HG03439 (cell line): Measurements from ENCODE around the gene ZW10.
"Not testable (repeated sequence)": the region's sequence is repeated elsewhere in the genome, so short reads cannot be mapped to it uniquely, and the experiment has no call there.

Source experiments
- ATAC-seq: cut with Tn5 transposase; IDR thresholded peaks from one replicate; pipeline ENCODE4 v1.9.1; 2021; ENCODE audit warnings: mild to moderate bottlenecking, moderate library complexity; ENCODE audit not compliant: unreplicated experiment

The ZW10 gene, protein sequence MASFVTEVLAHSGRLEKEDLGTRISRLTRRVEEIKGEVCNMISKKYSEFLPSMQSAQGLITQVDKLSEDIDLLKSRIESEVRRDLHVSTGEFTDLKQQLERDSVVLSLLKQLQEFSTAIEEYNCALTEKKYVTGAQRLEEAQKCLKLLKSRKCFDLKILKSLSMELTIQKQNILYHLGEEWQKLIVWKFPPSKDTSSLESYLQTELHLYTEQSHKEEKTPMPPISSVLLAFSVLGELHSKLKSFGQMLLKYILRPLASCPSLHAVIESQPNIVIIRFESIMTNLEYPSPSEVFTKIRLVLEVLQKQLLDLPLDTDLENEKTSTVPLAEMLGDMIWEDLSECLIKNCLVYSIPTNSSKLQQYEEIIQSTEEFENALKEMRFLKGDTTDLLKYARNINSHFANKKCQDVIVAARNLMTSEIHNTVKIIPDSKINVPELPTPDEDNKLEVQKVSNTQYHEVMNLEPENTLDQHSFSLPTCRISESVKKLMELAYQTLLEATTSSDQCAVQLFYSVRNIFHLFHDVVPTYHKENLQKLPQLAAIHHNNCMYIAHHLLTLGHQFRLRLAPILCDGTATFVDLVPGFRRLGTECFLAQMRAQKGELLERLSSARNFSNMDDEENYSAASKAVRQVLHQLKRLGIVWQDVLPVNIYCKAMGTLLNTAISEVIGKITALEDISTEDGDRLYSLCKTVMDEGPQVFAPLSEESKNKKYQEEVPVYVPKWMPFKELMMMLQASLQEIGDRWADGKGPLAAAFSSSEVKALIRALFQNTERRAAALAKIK

DNA sequence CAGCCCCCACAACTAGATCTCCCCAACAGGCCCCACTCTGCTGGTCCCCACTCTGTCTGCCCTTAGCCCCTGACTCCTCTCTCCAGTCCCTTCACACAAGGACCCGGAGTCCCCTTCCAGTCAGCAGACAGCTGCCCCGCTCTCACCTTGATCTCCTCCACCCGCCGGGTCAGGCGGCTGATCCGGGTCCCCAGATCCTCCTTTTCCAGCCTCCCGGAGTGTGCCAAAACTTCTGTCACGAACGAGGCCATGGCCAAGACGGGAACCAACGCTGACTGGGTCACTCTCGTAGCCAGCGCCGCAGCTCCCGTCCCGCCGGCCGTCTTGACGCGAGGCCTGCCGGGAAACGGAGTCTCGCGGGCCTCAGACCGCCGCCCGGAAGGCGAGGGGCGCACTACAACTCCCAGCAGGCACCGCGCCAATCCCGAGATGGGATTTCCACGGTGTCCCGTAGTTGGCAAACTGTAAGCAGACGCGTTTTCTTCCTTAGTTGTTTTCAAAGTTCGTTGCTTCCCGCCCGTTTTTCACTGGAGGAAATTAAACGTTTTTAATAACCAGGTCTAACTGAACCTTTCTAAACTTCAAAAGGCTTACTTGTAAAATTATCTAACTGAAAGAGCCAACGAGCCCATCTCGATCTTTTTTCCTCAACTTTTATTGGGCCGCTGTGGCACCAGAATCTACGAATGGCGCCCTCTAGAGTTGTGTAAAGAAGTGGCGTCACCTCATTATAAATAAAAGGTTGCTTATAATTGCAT lies at the start of gene ZW10:
ZW10 (minus strand) TSS at position 277 of the 758 bp plus-strand sequence; CDS start at position 251, 26 bp downstream.
- ATAC-seq: peak; percentile 97

DNA sequence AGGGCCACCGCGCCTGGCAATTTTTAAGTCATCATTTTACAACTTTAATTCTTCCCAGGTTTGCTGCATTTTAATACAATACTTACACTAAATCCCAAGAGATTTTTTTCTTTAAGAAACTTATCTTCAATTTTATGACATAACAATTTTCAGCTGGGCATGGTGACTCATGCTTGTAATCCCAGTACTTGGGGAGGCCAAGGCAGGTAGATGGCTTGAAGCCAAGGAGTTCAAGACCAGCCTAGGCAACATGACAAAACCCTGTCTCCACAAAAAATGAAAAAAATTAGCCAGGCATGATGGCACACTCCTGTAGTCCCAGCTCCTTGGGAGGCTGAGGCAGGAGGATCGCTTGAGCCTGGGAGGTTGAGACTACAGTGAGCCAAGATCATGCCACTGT lies 44.9 kb upstream of the ZW10 start:
- no peak for ATAC-seq

GRCh38 chr11:113817626-113818025 lies 44.1 kb upstream of the ZW10 start:
- no peak for ATAC-seq

DNA sequence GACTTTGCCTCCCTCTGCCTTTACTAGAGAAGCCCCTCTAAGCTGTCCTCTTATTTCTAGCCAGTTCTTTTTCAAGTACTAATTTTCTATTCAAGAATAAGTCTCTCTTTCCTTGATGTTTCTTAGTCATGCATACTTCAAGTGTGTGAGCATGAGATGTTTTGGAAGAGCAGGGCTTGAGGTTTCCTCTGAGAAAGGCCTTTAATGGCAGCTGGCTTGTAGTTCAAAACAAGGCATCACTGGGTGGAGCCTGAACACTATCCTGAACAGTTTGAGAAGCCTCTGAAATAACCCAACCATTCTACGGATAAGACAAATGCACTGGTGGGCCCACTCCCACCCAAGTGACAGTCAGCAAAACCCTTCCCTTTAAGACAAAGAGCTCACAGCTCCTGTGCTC lies 43.7 kb upstream of the ZW10 start:
- ATAC-seq: no peak

DNA sequence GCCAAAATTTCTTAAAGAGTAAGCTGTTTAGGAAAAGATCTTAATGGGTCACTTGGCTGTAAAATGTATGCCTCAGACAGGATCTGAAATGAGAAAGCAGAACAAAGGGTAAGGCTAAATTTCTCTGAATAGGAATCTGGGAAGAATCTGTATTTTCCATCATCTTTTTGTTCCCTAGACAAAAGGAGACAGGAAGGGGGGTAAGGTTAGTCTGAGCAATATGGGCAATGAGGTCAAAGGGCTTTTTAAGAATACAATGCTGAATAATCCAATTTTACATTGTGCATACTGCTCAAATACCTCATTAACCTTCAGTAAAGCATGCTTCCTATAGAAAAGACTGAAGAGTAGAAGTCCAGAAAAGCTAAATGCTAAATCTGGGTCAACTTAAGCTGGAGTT lies 40.7 kb upstream of the ZW10 start:
- no peak for ATAC-seq

DNA sequence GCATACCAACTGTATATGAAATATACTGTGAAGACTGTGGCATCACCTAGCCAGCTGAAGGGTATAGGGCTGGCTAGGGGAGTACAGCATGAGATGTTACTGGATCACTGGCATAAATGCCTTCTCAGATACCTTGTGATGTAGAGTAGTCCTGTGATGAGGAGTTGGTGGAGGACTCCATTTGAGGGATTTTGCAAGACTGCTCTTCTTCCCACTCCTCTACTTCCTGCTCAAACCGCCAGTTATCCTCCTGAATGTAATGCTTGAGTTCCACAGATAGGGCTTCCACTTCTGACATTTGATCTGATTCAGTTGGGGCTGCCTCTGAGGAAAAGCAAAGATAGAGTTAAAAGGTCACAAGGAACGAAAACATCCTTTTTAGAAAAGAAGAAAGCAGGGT lies 35.4 kb upstream of the ZW10 start:
- no peak for ATAC-seq

- ATAC-seq: no peak
Observed at GRCh38 chr11:113806406-113806805, 32.9 kb upstream of the ZW10 start.

- no peak for ATAC-seq
Observed at GRCh38 chr11:113805640-113806039, 32.1 kb upstream of the ZW10 start.

GRCh38 chr11:113802621-113803020 lies 29.1 kb upstream of the ZW10 start:
- ATAC-seq: no peak

- no peak for ATAC-seq
Observed at GRCh38 chr11:113796663-113797259, 23.3 kb upstream of the ZW10 start.

DNA sequence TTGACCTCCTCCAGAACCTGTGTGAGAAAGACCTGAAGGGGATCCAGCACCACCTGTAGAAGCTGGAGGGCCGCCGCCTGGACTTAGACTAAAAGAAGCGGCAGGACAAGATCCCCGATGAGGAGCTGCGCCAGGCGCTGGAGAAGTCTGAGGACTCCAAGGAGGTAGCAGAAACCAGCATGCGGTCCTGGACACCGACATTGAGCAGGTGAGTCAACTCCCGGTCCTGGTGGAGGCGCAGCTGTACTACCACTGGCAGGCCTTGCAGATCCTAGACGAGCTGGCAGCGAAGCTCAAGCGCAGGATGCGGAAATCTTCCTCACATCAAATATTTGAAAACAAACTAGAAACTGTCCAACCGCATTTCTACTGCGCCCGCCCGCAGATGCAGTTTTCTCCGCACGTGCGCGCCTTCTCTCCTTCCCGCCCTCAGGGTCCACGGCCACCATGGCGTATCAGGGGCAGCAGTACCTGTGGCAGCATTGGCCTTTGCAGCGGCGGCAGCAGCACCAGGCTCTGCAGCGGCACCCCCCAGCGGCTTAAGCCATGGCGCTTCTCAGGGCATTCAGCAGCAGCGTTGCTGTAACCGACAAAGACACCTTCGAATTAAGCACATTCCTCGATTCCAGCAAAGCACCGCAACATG lies 16.3 kb upstream of the ZW10 start:
- no peak for ATAC-seq

GRCh38 chr11:113789016-113789415 lies 15.5 kb upstream of the ZW10 start:
- not testable (repeated sequence) for ATAC-seq

DNA sequence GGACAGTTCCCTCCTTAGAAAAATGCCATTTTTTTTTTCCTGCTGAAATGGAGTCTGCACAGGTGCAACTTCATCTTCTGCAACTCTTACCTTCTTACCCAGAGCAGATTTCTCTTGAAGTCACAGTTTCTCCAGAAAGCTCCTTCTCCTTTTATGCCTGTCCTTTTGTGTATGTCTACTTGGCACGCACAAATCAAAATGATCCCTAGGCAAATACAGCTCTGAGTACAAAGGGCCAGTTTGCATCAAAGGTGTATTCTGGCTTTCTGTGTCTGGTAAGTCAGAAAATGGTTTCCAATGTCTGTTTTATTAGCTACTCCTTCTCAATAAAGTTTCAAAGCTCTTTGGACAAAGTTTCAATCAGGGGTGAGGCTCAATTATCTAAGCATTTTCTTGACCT lies 8.6 kb upstream of the ZW10 start:
- ATAC-seq: no peak

- no peak for ATAC-seq
Observed at GRCh38 chr11:113781682-113782081, 8.2 kb upstream of the ZW10 start.

DNA sequence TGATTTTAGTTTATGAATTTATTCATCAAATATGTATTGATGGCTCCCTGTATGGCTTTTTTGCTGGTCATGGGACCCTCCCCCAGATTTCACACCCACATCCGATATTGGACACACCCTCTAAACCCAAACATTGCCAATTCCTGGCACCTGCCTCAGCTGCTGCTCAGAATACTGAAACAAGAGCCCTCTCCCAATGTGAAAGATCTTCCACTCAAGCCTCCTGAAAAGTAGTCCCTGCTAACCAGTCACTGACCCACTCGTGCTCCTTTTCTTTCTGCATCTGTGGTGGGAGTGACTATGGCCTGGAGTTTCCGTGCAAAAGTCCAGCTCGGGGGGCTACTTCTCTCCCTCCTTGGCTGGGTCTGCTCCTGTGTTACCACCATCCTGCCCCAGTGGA lies 6.0 kb upstream of the ZW10 start, which contains the start of gene CLDN25:
CLDN25 (plus strand) TSS at position 301 of the 400 bp plus-strand sequence; CDS start at position 301, 0 bp downstream.
- no peak for ATAC-seq

DNA sequence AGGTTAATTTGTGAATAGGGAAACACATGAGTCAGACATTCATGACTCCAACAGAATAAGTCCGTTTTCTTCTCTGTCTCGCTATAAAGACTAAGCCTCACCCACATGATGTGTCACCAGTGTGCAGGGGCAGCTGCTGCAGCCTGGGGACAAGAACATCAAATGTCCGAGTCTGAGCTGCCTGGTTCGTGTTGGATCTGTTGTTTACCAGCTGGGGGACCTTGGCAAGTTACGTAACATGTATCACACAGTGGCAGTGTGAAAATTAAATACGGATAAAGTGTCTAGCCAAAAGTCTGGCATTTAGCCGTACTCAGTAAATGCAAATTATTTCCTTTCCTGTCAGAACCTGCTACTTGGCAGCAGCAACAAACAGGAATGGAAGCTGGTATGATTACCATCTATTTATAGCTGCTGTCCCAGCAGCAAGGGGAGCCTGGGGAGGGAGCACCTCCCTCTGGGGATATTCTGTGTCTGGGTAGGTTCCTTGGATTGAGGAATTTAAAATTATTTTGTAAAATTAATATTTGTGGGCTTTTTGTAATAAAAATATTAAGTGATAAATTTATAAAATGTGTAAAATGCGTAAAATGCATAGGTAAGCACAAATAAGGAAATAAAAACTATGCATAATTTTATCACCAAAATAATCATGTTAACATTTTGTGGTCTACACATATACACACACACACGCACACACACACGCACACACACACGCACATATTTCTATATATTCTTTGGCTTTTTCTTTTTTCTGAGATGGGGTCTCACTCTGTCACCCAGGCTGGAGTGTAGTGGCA lies 4.8 kb upstream of the ZW10 start:
- ATAC-seq: no peak

- no peak for ATAC-seq
Observed at GRCh38 chr11:113774174-113774503, 647 bp upstream of the ZW10 start.

GRCh38 chr11:113773092-113773415 lies 438 bp downstream of the ZW10 start:
- no peak for ATAC-seq

GRCh38 chr11:113771964-113772363 lies 1.5 kb downstream of the ZW10 start:
- ATAC-seq: no peak
